ENCODE results near the gene PARD3. TPM values are rescaled to one million over a fixed set of nuclear protein-coding genes. Genes with fewer than 3 reads are reported as not detected.

Gene PARD3
- total RNA-seq, 2 donors from 2014 or later, result 59.6 to 74.6 TPM

- no peak overlapping the region for H3K9ac ChIP-seq (ENCODE audit: extremely low read depth, low read length, poor library complexity, severe bottlenecking)
- H3K36me3 ChIP-seq (ENCODE audit: control insufficient read depth, insufficient read depth, low read length), result no peaks in the 10 kb centered on the region
- H3K4me3 ChIP-seq (ENCODE audit: low read length), result no peak overlapping the region
- H3K36me3 Mint-ChIP-seq (ENCODE audit: low read depth), result no peaks in the 10 kb centered on the region
- no peaks in the 10 kb centered on the region for H3K27me3 ChIP-seq (ENCODE audit: control insufficient read depth, insufficient read depth, low read length, poor library complexity, severe bottlenecking)
- H3K9me3 ChIP-seq (ENCODE audit: control insufficient read depth, low read length), result peaks cover 21% of the 10 kb centered on the region
- WGBS, 2 experiments (ENCODE audit: insufficient coverage in 1 of 2, insufficient read length in 1 of 2), result 84 to 88% methylated on average over 6 to 8 of the region's 8 CpGs
- H3K4me3 Mint-ChIP-seq, result no peak overlapping the region
- DNase-seq, result no peak
- TF ChIP-seq CTCF (conservative IDR thresholded peaks at IDR 0.05), result no peak
- H3K27me3 Mint-ChIP-seq (ENCODE audit: insufficient read depth), result no peaks in the 10 kb centered on the region
- H3K9me3 Mint-ChIP-seq, result peaks cover 24% of the 10 kb centered on the region
- H3K4me1 ChIP-seq (ENCODE audit: control insufficient read depth, insufficient read depth, low read length), result no peaks in the 10 kb centered on the region
- peaks cover 3% of the 10 kb centered on the region for H3K4me1 Mint-ChIP-seq
- no peak overlapping the region for H3K27ac ChIP-seq (ENCODE audit: low read depth, low read length)
- H3K27ac Mint-ChIP-seq, result no peak overlapping the region
Measured at GRCh38 chr10:34098821-34099567, 716.1 kb downstream of the PARD3 start.

- Mint-ChIP-seq H3K4me3 (no peak overlapping the region), H3K27me3 (ENCODE audit: insufficient read depth) (no peaks in the 10 kb centered on the region), H3K9me3 (peaks cover 24% of the 10 kb centered on the region), H3K27ac (no peak overlapping the region), H3K4me1 (peaks cover 3% of the 10 kb centered on the region), H3K36me3 (ENCODE audit: low read depth) (no peaks in the 10 kb centered on the region)
- Histone ChIP-seq H3K4me1 (ENCODE audit: control insufficient read depth, insufficient read depth, low read length) (no peaks in the 10 kb centered on the region), H3K36me3 (ENCODE audit: control insufficient read depth, insufficient read depth, low read length) (no peaks in the 10 kb centered on the region), H3K27ac (ENCODE audit: low read depth, low read length) (no peak overlapping the region), H3K9me3 (ENCODE audit: control insufficient read depth, low read length) (peaks cover 21% of the 10 kb centered on the region), H3K4me3 (ENCODE audit: low read length) (no peak overlapping the region), H3K27me3 (ENCODE audit: control insufficient read depth, insufficient read depth, low read length, poor library complexity, severe bottlenecking) (no peaks in the 10 kb centered on the region), H3K9ac (ENCODE audit: extremely low read depth, low read length, poor library complexity, severe bottlenecking) (no peak overlapping the region)
- no peak for DNase-seq
- no peak for TF ChIP-seq CTCF (conservative IDR thresholded peaks at IDR 0.05)
Measured at GRCh38 chr10:34097682-34098081, 717.4 kb downstream of the PARD3 start.

GRCh38 chr10:34094961-34095360 lies 720.1 kb downstream of the PARD3 start:
- H3K27ac ChIP-seq (ENCODE audit: low read depth, low read length), result no peak overlapping the region
- H3K27me3 ChIP-seq (ENCODE audit: control insufficient read depth, insufficient read depth, low read length, poor library complexity, severe bottlenecking), result no peaks in the 10 kb centered on the region
- H3K4me1 ChIP-seq (ENCODE audit: control insufficient read depth, insufficient read depth, low read length), result no peaks in the 10 kb centered on the region
- Mint-ChIP-seq H3K27ac (no peak overlapping the region), H3K9me3 (peaks cover 24% of the 10 kb centered on the region), H3K4me1 (peaks cover 3% of the 10 kb centered on the region), H3K36me3 (ENCODE audit: low read depth) (no peaks in the 10 kb centered on the region), H3K27me3 (ENCODE audit: insufficient read depth) (peaks cover 2% of the 10 kb centered on the region), H3K4me3 (no peak overlapping the region)
- H3K4me3 ChIP-seq (ENCODE audit: low read length), result no peak overlapping the region
- no peaks in the 10 kb centered on the region for H3K36me3 ChIP-seq (ENCODE audit: control insufficient read depth, insufficient read depth, low read length)
- DNase-seq, result no peak
- H3K9ac ChIP-seq (ENCODE audit: extremely low read depth, low read length, poor library complexity, severe bottlenecking), result no peak overlapping the region
- TF ChIP-seq CTCF (conservative IDR thresholded peaks at IDR 0.05), result no peak
- peaks cover 21% of the 10 kb centered on the region for H3K9me3 ChIP-seq (ENCODE audit: control insufficient read depth, low read length)

Measured in endodermal cell (in vitro differentiated cells).